ENCODE measurements around the gene CBR4. TPM values are rescaled to one million over a fixed set of nuclear protein-coding genes. Genes with fewer than 3 reads are reported as not detected.

The CBR4 gene
- total RNA-seq, 3 donors from 2014 or later = 19.8 to 46.0 (median 31.5) TPM

DNA sequence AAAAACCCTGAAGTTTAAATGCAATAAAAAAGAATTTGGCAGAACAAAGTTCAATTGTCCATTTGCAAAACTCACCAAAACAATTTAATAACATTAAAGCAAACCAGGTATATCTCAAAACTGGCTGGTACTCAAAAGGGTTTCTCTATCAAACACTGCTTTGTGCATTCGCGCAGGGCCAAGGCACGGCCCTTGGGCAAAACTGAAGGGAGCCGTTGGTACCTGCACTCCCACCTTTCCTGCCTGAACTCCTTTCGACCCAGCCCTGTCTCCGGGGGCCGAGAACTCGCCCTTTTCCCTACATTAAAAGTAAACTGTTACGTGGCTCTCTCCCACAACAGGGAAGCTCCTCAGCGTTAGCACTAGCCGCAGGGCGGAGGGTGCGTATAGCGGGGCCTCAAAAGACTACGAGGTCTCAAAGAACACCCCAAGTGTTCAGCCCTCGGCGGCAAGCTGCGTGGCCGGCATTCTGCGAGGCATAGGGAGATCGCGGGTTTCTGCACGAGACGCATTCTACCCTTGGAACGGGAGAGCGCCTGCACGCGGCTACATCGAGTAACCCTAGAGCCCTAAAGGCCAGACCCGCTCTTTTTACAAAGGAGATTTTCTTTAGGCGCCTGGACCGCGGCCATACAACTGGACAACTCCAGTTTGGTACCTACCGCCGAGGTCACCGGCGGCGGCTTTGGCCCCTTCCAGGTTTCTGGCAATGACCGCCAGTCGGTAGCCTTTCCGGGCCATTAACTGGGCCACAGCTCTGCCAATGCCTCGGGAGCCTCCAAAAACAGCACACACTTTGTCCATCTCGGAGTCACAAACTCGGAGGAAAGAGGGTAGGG, 550 bp downstream of the CBR4 start:
- TF ChIP-seq POLR2A (IDR thresholded peaks at IDR 0.05) (no peak), CTCF (IDR thresholded peaks at IDR 0.05) (peak in 1 of 3 donors; percentile 50)
- Histone ChIP-seq H3K9me3 (no peaks in the 10 kb centered on the region), H3K4me3 (peak overlapping the region; percentile 76 to 87 (median 79)), H3K4me1 (peaks cover 0 to 6% of the 10 kb centered on the region in 2 donors), H3K27me3 (no peaks in the 10 kb centered on the region), H3K27ac (peak overlapping the region; percentile 95 to 98), H3K36me3 (no peaks in the 10 kb centered on the region)
- intact Hi-C loops (cut with DNase I; ENCODE audit: low total_unique reads) = no loop called here
- DNase-seq (ENCODE audit: low spot score in 2 of 2) = peak; percentile 60 to 62

GRCh38 chr4:169005453-169006099, 4.5 kb downstream of the CBR4 start:
- no peak overlapping the region for H3K4me3 ChIP-seq
- no peak overlapping the region for H3K27ac ChIP-seq
- no peaks in the 10 kb centered on the region for H3K9me3 ChIP-seq
- DNase-seq (ENCODE audit: low spot score in 2 of 2) = no peak
- H3K27me3 ChIP-seq = no peaks in the 10 kb centered on the region
- H3K4me1 ChIP-seq = peaks cover 0 to 8% of the 10 kb centered on the region in 2 donors
- H3K36me3 ChIP-seq = no peaks in the 10 kb centered on the region
- TF ChIP-seq POLR2AphosphoS5 (IDR thresholded peaks at IDR 0.05) (no peak), POLR2A (IDR thresholded peaks at IDR 0.05) (no peak), CTCF (IDR thresholded peaks at IDR 0.05) (peak in 2 of 3 donors; percentile 13 to 39)
- intact Hi-C loops (cut with DNase I; ENCODE audit: low total_unique reads) = no loop called here

DNA sequence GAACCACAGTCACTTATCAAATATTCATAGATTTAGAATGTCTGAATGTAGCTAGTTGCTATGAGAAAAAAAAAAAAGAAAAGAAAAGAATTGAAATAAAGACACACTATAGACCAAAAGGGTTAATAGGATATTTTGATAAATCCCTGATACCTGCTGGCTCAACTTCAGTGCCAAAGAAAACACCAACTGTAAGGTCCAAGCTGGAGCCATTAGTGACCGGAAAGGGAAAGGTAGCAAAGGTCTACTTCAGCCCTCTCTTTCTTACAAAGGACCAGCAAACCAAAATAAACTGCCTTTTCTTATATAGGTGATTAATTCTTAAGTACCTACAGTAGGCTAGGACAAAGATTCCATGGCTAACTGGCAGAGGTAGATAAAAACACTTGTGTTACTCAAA, 9.7 kb downstream of the CBR4 start:
- intact Hi-C loops (cut with DNase I; ENCODE audit: low total_unique reads) = no loop called here
- Histone ChIP-seq H3K27me3 (no peaks in the 10 kb centered on the region), H3K4me1 (peaks cover 0 to 4% of the 10 kb centered on the region in 2 donors), H3K36me3 (no peaks in the 10 kb centered on the region), H3K27ac (no peak overlapping the region), H3K9me3 (no peaks in the 10 kb centered on the region), H3K4me3 (no peak overlapping the region)
- no peak for DNase-seq (ENCODE audit: low spot score in 2 of 2)
- no peak for TF ChIP-seq POLR2AphosphoS5 (IDR thresholded peaks at IDR 0.05)
- no peak for TF ChIP-seq POLR2A (IDR thresholded peaks at IDR 0.05)
- TF ChIP-seq CTCF (IDR thresholded peaks at IDR 0.05) = no peak

GRCh38 chr4:168999809-169000208, 10.2 kb downstream of the CBR4 start:
- H3K4me3 ChIP-seq = no peak overlapping the region
- TF ChIP-seq POLR2A (IDR thresholded peaks at IDR 0.05) (no peak), POLR2AphosphoS5 (IDR thresholded peaks at IDR 0.05) (no peak), CTCF (IDR thresholded peaks at IDR 0.05) (no peak)
- H3K36me3 ChIP-seq = no peaks in the 10 kb centered on the region
- no peak for DNase-seq (ENCODE audit: low spot score in 2 of 2)
- intact Hi-C loops (cut with DNase I; ENCODE audit: low total_unique reads) = no loop called here
- peaks cover 0 to 4% of the 10 kb centered on the region in 2 donors for H3K4me1 ChIP-seq
- no peak overlapping the region for H3K27ac ChIP-seq
- H3K27me3 ChIP-seq = no peaks in the 10 kb centered on the region
- no peaks in the 10 kb centered on the region for H3K9me3 ChIP-seq

DNA sequence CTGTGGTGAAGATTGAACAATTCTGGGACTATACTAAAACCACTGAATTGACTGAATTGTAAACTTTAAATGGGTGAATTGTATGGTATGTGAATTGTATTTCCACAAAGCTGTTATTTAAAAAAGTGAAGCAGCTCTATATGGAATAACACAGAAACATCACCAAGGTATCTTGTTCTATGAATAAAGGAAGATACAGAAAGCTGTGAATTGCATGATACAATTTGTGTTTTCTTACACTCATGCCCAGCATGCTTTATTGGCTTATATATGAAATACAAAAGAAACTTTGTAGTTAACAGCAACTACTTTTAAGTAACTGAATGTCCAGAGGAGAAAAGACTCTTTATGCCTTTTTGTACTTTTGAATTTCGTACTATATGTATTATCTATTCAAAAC, 11.5 kb downstream of the CBR4 start:
- intact Hi-C loops (cut with DNase I; ENCODE audit: low total_unique reads) = no loop called here
- no peaks in the 10 kb centered on the region for H3K36me3 ChIP-seq
- TF ChIP-seq POLR2AphosphoS5 (IDR thresholded peaks at IDR 0.05) = no peak
- no peak for TF ChIP-seq POLR2A (IDR thresholded peaks at IDR 0.05)
- TF ChIP-seq CTCF (IDR thresholded peaks at IDR 0.05) = no peak
- no peaks in the 10 kb centered on the region for H3K27me3 ChIP-seq
- H3K4me3 ChIP-seq = no peak overlapping the region
- peaks cover 0 to 4% of the 10 kb centered on the region in 2 donors for H3K4me1 ChIP-seq
- DNase-seq (ENCODE audit: low spot score in 2 of 2) = no peak
- no peak overlapping the region for H3K27ac ChIP-seq
- H3K9me3 ChIP-seq = no peaks in the 10 kb centered on the region
